ENCODE data around the gene PCDH15.

- TF ChIP-seq, protein P1, sequence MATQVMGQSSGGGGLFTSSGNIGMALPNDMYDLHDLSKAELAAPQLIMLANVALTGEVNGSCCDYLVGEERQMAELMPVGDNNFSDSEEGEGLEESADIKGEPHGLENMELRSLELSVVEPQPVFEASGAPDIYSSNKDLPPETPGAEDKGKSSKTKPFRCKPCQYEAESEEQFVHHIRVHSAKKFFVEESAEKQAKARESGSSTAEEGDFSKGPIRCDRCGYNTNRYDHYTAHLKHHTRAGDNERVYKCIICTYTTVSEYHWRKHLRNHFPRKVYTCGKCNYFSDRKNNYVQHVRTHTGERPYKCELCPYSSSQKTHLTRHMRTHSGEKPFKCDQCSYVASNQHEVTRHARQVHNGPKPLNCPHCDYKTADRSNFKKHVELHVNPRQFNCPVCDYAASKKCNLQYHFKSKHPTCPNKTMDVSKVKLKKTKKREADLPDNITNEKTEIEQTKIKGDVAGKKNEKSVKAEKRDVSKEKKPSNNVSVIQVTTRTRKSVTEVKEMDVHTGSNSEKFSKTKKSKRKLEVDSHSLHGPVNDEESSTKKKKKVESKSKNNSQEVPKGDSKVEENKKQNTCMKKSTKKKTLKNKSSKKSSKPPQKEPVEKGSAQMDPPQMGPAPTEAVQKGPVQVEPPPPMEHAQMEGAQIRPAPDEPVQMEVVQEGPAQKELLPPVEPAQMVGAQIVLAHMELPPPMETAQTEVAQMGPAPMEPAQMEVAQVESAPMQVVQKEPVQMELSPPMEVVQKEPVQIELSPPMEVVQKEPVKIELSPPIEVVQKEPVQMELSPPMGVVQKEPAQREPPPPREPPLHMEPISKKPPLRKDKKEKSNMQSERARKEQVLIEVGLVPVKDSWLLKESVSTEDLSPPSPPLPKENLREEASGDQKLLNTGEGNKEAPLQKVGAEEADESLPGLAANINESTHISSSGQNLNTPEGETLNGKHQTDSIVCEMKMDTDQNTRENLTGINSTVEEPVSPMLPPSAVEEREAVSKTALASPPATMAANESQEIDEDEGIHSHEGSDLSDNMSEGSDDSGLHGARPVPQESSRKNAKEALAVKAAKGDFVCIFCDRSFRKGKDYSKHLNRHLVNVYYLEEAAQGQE (IDR thresholded peaks at IDR 0.05; ENCODE audit: borderline replicate concordance) = no peak
- TF ChIP-seq, protein P1 (CRISPR knock-in tag; IDR thresholded peaks at IDR 0.05; ENCODE audit: low read depth) = no peak
- TF ChIP-seq POLR2AphosphoS5 (IDR thresholded peaks at IDR 0.05; ENCODE audit: control insufficient read depth, insufficient read depth, low read depth, low read length) (no peak), HDGF (IDR thresholded peaks at IDR 0.05) (no peak), TAF15 (IDR thresholded peaks at IDR 0.05; ENCODE audit: low read depth, low read length) (no peak), BRD4 (IDR thresholded peaks at IDR 0.05) (no peak), MAX (CRISPR knock-in tag; IDR thresholded peaks at IDR 0.05) (no peak), POLR2A (conservative IDR thresholded peaks at IDR 0.05) (no peak), EZH2 (IDR thresholded peaks at IDR 0.05; ENCODE audit: borderline replicate concordance, low read depth, low read length) (no peak), SP1 (CRISPR knock-in tag; IDR thresholded peaks at IDR 0.05) (no peak), CTCF (IDR thresholded peaks at IDR 0.05 in 2 of 3, conservative IDR thresholded peaks at IDR 0.05 in 1 of 3; ENCODE audit: insufficient read depth in 2 of 3, low read depth in 1 of 3, low read length in 3 of 3) (no peak)
- TF ChIP-seq, protein P2, sequence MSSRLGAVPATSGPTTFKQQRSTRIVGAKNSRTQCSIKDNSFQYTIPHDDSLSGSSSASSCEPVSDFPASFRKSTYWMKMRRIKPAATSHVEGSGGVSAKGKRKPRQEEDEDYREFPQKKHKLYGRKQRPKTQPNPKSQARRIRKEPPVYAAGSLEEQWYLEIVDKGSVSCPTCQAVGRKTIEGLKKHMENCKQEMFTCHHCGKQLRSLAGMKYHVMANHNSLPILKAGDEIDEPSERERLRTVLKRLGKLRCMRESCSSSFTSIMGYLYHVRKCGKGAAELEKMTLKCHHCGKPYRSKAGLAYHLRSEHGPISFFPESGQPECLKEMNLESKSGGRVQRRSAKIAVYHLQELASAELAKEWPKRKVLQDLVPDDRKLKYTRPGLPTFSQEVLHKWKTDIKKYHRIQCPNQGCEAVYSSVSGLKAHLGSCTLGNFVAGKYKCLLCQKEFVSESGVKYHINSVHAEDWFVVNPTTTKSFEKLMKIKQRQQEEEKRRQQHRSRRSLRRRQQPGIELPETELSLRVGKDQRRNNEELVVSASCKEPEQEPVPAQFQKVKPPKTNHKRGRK (tag; IDR thresholded peaks at IDR 0.05) = no peak
- TF ChIP-seq, protein P3, sequence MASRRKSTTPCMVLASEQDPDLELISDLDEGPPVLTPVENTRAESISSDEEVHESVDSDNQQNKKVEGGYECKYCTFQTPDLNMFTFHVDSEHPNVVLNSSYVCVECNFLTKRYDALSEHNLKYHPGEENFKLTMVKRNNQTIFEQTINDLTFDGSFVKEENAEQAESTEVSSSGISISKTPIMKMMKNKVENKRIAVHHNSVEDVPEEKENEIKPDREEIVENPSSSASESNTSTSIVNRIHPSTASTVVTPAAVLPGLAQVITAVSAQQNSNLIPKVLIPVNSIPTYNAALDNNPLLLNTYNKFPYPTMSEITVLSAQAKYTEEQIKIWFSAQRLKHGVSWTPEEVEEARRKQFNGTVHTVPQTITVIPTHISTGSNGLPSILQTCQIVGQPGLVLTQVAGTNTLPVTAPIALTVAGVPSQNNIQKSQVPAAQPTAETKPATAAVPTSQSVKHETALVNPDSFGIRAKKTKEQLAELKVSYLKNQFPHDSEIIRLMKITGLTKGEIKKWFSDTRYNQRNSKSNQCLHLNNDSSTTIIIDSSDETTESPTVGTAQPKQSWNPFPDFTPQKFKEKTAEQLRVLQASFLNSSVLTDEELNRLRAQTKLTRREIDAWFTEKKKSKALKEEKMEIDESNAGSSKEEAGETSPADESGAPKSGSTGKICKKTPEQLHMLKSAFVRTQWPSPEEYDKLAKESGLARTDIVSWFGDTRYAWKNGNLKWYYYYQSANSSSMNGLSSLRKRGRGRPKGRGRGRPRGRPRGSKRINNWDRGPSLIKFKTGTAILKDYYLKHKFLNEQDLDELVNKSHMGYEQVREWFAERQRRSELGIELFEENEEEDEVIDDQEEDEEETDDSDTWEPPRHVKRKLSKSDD (conservative IDR thresholded peaks at IDR 0.05; ENCODE audit: low read length) = no peak
Observed at GRCh38 chr10:54063514-54063913, 737.5 kb downstream of the PCDH15 start.

Data from K562 (cell line).